22Rv1 (cell line): ENCODE measurements around the gene C1QTNF9.

Source experiments
- CTCF ChIP-seq: fragments of 450-650 bp; IDR thresholded peaks from 2 replicates; pipeline ENCODE4 v1.5.1; 2017; ENCODE audit warnings: mild to moderate bottlenecking
- ZFX ChIP-seq: fragments of 450-650 bp; IDR thresholded peaks from 2 replicates; pipeline ENCODE4 v1.6.1; 2017; ENCODE audit warnings: antibody characterized with exemption, borderline replicate concordance

- TF ChIP-seq CTCF (no peak), ZFX (no peak)
Measured at GRCh38 chr13:24355103-24355502, 45.7 kb downstream of the C1QTNF9 start.
